ENCODE measurements around the gene PHF14.

The PHF14 gene

DNA sequence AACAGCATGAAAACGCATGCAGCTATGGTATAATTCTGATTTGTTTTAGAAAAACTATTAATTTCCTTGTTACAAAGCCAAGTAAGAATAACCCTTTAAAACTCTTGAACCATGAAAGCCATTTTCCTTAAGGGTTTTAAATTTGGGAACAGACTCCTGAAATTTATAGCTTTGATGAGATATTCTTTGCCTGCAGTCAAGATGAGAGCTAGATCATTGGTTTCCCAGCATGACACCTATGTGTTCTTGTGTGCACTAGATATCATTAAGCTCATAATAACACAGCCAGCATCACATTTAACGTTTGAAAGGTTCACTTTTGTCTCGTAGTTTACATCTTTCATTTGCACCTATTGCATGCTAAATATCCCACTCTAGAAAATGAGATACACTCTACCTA lies 202.2 kb downstream of the PHF14 start:
- DNase-seq: no peak

DNA sequence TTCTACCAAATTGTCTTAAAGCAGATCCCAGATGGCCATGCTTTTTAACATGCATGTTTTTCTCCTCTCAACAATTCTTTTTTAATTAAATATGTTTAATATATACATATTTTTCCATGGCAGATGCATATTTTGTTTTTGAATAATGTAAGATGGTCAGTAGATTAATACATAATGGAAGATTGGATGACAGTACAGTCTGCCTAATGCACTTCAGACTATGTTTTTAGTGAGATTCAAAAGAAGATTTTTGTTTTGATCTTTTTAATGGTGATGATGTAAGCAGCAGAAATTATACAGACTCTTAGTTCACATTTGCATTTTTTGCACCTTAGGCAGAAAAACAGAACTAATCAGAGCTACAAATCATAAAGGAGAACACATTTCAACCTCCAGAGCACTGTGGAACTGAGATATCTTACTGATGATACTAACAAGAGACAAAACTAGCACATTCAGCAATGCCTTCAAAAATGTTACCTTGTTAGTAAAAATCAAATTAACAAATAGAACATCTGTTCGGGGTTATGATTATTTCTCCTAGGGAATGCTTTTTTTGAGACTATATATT lies 203.4 kb downstream of the PHF14 start:
- no peak for DNase-seq

DNA sequence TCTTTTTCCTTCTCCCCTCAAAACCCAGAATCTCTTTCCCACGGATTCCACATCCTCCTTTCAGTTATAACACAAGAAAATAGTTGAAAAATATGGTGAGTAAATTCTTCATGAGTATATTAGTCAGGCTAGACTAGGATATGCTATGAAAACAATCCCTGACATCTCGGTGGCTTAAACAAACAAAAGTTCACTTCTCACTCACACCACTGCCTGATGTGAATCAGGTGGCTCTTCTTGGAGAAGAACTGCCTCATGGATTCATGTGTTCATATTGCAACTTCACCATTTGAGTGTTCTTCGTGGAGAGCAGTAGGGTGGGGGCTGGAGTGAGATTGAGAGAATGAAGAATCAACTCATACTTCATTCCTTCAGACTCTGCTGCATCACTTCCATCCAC lies 204.1 kb downstream of the PHF14 start:
- no peak for DNase-seq

DNA sequence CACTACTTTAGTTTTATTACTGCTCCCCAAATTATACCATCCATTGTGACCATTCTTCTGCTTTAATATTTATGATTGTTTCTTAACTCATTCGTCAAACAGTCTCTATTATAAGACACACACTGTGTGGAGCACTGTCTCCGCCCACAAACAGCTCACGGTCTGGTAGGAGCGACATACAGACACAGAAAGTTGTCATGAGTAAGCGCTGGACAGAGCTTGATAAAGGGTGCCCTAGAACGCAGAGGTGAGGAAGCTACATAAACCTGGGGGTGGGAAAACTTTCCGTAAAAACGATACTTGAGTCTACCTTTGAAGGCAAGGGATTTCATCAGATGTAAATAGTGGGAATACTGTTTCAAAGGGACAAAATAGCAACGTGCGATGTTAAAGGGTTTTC lies 207.9 kb downstream of the PHF14 start:
- DNase-seq: no peak

DNA sequence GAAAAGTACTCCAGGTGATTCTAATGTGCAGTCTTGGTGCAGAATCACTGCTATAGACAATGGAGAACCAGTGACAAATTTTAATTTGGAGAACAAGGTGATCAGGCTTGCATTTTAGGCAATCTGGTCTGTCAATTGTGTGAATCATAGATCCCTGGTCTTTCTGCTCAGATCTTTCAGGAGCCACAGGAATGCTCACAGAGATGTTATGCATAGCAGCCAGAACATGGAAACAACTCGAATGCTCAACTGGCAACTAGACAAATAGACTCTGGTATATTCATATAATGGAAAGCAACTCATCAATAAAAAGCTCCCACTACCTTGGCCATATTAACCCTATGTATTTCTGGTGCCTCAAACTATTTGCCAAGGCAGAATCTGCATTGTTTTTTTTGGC lies 209.1 kb downstream of the PHF14 start:
- DNase-seq: no peak

DNA sequence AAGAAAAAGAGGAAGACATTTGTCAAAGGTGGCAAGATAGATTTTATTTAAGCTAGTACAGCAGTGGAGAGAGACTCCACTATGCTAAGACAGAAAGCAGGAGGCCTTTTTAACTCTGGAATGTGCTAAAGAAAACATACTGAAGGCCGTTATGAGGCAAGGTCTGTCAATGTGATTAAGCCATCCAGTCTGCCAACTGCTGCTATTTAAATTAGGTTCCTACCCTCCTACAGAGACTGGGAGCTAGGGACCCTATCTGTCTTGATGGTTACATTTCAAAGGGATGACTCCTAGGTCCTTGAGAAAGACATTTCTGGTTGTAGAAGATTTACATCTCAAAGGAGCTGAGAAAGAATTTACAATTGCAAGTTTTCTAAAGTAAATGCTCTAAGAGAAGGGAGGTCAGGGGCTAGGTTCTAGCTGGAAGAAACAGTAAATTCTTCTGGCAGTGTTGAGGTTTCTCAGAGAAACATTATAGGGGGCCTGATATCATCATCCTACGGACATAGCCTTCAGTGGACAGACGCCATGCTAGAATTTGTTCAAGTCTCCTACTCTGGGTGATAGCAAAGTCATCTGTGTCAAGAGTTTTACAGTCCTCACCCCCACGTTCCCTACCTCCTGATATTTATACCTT lies 211.6 kb downstream of the PHF14 start:
- DNase-seq: no peak

DNA sequence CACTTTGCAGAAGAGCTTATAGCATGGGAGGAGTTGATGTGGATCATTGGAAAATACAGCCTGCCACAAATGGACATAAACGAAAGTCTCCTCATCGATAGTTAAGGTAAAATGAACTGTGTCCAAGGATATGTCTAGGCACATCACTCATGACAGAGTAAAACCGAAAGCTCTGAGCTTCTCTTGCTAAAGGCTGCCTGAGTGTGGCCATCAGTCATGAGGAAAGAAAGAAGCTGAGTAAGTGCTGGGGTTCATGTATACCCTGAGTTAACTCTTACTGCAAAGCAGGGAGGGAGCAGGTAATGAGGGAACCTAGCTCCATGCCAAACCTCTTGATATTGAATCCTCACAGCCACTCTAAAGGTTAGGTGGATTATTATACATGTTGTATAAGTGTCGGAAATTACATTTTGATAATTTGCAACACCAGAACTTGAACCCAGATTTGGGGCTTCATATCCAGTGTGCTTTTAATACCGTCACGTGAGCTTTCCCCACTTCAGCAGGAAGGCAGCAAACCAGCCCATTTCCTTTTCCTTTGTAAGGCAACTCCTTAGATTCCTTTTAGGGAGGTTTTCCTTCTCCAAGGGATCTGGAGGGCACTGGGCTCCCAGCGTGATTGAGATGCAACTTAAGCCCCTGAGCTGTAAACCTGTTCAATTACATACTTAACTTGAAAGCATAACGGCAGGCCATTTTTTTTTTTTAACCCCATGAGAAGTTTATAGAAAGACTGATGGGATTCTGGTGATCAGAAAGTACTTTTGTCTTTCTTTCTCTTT lies 215.0 kb downstream of the PHF14 start:
- no peak for DNase-seq

DNA sequence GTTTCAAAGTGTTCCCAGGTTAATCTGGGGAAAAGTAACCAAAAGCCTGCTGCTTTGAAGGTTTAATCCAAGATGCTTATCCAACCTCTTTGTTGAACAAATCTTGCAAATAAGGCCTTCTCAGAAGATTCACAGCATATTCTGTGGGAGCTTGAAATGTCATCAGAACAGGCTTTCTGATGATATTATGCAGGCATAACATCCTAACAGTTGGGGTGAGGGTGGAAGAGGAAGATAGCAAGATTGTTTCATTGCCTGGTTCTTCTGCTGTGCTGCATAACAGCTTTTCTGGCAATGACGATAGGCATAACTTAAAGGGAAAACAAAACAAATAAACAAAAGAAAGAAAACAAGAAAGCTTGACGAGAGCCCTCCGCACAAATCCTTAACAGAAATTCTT lies 217.4 kb downstream of the PHF14 start:
- no peak for DNase-seq

DNA sequence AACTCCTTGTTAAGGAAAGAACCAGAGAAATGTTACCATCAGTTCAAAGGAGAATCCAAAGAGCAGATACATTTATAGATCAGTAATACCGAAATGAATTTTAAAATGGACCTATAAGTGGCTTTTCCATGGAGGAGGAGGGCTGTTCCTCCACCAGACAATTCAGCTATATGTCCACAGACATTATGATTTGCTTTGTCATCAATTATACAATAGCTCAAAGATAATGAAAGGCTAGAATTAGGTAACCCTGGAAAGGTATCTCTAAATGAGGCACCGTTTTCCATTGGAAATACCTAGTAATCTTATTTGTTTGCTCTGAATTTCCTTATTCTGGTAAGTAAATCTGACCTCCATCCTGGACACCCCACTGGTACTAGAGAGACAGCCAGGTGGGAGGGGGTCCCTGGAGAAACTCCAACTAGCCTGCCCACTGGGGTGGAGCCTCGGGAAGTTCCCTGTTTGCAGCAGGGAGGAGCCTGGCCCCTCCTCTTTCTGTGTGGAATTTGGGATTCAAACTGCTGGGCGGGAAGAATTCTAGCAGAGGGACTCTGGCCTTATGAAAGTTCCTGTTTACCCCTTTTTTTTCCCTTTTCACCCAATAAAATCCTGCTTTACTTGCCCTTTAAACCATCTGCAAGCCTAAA lies 218.0 kb downstream of the PHF14 start:
- DNase-seq: no peak

DNA sequence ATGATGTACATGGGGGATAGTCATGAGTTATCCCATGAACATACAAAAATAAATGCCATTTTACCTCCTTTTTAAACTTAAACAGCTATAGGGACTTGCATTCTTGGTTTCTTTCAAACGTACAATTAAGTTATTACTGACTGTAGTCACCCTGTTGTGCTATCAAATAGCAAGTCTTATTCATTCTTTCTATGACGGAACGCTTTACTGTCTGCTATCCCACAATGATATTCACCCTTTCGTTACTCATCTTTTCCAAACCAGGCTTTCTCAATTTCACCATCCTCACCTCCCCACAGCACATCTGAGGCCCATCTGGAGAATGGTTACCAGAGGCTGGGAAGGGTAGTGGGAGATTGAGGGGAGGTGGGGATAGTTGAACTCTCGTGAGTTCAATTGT lies 218.8 kb downstream of the PHF14 start:
- DNase-seq: no peak

DNA sequence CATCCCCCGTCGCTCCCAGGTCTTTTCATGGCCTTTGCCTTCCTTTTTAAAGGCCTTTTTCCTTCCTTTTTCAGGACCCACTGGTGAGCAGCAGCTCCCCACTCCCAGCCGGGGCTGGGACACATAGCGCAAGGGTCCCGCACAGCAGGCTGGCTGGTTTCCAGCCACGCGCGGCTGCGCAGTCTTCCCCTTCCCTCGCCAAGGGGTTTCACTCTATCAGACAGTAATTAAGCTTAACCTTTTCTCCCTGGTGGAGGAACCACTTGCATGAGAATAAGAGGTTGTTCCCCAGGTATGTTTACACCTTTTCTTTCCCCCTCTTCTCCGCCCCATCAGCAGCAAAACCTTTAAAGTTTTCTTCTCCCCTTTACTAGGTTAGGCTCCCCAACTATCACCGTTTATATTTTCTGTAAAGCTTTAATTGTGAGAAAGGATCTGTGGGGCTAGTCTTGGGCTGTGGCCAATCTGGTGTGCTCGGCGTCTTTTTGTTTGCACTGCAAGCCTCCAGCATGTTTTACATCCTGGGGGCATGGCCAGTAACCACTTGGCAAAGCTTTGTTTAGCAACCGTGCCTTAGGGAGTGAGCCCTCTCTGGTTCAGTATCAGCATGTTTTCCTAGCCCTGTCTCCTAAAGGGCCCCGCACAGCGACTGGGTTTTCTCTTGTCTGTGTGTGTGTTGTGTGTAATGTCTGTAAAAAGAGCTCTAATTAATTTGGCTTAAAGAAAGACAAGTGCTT lies 219.6 kb downstream of the PHF14 start:
- no peak for DNase-seq

DNA sequence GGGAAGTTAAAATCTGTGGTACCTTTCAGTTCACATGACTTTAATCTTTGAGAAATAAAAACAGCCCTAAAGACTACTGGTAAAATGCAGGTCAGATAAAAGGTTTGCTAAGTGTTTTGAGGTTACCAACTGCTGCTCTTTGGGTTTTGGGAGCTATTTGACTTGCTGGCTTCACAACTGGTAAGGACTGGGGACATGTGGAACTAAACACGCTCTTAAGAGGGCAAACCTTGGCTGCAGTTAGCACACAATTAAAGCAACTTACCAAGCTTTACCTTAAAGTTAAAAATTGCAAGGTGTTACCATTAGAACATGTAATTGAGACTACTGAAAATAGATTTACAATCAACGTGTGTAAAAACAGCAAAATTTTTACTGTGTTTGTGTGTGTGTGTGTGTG lies 220.2 kb downstream of the PHF14 start:
- no peak for DNase-seq

DNA sequence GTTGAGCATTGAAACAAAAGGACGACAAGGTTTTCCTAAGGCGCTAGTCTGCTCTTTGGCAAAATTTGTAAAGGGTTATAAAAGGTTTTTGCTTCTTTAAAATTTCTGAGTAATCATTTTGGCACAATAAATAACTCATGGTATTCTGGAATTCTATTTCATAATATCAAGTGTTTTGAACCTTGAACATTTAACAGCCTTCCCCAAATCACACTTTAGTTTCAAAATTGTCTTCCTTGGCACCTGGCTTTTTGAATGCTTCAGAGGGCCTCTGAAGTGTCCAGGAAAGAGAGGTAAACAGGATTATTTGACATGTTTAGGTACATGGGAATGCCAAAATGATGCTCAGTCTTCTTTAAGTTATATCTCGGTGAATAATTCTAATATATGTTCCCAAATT lies 220.8 kb downstream of the PHF14 start:
- no peak for DNase-seq

DNA sequence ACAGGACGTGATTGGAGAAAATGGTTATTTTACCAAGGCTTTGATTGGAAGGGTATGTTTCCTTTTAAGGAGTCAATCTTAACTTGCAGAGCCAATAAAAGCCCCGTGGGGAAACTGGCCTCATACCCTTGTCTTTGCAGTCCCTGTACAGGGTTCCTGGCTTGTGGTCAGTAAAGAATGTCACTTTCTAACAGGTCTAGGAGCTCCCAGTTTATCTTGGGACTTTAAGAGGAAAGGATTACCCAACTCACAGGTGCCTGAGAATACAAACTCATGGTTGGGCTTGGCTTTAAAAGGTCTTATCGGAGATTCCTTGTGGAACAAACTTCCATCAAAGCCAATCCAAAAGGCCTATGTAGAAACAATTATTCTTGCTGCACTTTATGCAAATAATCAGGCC lies 221.8 kb downstream of the PHF14 start:
- no peak for DNase-seq

DNA sequence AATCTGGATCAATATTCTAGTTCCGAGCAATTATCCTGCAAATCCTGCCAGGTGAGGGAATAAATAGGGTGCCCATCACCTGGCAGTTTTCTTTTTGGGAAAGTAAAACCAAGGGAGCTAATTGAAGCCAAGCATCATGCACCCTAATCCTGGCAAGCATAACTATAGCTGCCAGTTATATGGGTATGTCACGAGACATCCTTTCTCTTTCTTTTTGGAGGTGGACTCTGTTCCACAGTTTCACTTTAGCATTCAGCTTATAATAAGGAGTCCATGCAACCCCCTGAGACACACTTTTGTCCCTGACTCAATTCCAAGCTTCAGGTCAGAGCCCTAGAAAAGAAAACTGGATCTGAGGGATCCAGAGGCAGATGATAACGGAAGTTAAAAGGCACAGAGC lies 222.5 kb downstream of the PHF14 start:
- no peak for DNase-seq

DNA sequence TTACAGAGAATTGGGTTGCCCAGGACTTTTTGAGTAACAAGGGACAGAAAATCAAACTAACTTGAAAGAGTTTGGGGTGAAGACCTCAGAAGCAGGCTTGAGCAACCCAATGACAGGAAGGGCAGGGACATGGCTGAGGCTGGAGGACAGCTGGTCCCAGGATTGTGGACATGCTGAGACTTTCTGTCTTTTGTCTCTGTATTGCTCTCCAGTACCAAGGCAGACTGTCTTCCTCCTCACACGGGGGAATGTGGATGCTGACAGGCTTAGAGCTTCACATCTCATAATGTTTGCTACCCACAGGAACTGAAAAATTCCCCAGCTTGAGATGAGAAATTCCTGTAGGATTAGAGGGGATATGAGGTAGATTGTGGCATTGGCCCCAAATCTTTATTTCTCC lies 229.6 kb downstream of the PHF14 start:
- no peak for DNase-seq

DNA sequence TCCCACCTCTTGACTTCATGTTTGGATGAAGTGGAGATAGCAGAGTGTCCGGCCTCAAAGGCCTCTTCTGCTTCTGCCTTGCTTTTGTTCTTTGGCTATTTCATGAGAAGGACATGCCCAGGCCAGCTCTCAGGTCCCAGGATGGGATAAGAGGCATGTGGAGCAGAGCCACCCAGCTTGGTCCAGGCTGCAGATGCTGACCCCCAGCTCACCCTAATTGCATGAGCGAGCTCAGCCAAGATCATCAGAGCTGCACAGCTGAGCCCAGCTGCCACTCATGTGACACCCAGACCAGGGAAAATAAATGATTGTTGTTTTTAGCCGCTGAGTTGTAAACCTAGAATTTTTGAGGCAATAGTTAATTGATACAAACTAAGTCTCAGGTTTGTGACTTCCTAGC lies 230.0 kb downstream of the PHF14 start:
- no peak for DNase-seq

DNA sequence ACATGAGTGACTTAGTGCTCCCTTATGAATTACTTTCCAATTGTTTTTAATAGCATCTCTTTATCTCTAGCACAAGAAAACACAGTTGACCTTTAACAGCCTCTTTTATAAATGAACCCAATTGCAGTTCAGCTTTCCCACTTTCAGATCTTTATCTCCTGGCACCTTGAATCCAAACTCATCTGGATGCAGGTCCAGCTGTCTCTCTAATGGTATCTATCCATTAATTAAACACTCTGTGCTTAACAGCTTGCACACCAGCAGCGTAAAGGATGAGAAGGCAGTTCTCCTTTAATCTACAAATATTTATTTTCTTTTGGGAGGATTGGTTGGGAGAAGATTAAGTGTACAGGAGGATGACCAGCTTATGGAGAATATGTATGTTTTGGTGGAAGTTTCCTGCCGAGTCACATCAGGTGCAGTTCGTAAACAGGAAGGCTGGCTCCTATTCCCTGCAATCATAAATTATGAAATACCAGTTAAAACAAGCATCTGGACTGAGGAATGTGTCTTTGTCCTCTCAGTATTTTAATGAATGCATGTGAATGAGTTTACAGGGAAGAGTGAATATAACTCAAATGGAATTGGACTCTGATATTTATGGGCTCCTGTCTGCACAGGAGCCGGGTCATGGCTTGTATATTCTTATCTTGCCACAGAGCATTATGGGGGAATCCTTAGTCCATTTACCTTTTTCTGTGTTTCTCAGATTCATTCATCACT lies 232.7 kb downstream of the PHF14 start:
- DNase-seq: no peak

DNA sequence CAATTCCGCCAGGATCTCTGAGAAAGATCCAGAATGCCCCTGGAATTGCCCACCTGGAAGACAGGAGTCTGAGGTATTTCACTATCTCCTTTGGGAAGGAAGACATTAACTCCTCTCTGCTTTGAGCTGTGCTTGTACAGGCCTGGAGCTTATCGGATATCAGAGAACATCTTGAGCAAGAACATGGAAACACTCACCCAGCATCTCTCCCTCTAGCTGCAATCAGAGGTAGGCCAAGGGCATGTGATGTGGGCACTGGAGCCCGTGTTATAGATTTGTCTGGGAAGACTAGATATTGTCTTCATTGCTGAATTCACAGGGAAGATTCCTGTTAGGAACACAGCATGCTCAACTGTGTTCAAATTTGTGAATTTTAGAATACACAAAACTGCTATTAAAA lies 233.9 kb downstream of the PHF14 start:
- DNase-seq: no peak

DNA sequence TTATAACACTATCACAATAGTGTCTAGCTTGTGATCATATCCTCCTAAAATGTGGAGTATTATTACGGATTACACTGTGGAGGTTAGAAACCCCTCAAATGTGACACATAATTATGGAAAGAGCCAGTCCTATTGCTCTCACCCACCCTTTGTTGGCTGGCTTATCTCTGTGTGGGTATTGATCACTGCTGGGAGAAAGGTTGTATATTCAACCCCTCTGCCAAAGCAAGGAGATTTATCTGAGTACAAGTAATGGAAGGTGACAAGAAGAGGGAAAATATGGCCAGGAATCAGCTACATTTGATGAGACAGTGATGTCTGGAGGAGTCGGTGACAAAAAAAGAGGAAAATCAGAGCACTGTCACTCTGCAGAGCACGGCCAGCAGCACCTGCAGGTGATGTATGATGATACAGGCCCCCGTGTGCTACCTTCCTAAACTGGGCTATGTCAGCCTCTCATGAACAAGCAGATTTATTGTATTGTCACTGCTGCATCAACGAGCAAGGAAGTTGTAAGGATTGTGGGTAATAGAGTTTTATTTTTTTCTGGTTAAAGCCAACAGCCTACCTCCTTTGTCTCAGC lies 235.3 kb downstream of the PHF14 start:
- no peak for DNase-seq

DNA sequence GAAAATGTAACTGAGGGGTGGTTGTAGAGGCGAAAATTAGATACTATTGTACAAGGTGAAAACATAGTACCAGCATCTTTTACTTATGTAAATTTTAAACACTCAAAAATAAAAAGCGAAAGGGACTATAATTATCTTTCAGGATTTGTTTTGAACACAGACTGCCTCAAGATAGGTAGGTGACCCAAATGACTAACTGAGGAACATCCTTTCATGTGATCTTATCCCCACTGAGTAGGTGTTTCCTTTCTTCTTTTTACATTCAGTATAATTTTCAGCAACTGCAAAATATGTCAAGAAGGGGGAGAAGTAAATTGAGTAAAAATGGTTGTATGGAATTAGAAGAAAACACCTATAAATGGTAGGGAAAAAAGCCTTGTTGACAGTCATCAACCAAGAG lies 236.7 kb downstream of the PHF14 start:
- DNase-seq: no peak

DNA sequence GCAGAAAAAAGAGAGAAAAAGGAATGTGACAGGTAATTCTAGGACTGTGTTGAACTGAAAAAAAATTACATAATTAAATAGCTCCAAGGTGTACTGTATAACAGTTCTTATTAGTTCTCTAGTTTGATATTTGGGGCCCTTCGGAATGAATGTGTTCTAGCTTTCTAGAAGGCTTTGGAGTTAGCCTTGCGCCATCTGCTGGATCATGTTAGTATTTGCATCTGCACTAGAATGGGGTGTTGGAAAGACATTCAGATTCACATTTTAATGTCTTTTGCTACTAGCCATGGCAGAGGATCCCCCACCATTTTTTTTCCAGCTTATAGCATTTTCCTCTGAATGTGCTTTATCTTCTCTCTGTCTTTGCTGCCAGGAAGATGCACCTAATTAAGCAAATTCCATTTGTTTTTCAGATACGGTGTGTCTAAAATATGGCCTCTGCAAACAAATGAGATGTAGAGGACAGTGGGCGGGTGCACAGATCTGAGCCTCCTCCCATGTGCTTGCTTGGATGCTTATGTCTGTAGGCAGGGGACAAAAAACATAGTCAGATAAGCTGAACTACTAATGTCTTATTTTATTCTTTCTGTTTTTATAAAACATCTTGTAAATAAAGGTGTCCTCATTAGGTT lies 238.5 kb downstream of the PHF14 start:
- DNase-seq: peak; percentile 45 to 78

Measured in inflammatory macrophage treated with lipopolysaccharide for 1 hour (primary cell).